SK-N-SH (cell line): ENCODE measurements around the gene CDK10. TPM values are rescaled to one million over a fixed set of nuclear protein-coding genes. Genes with fewer than 3 reads are reported as not detected.

Source experiments
- CTCF ChIA-PET: fragments of 300-600, 350-600 bp; formaldehyde crosslinking; extraction: SDS; loops from one replicate; lab custom pipeline; 2021; lab: Yijun Ruan, JAX
- POLR2A ChIA-PET: fragments of 350-600 bp; sonication (Branson Sonifier 250); formaldehyde crosslinking; extraction: SDS; loops from one replicate; lab custom pipeline; 2020; ENCODE audit warnings: antibody characterized with exemption, inconsistent platforms; lab: Yijun Ruan, JAX
- DNase-seq: peaks from one replicate; pipeline ENCODE4 v3.0.0; 2012
- H2AFZ ChIP-seq: fragments of 200-600 bp; sonication (generic); 2 replicates; pipeline ENCODE4 v1.8.1; 2016; ENCODE audit warnings: antibody characterized with exemption, mild to moderate bottlenecking, low read depth
- H3F3A ChIP-seq: fragments of 200-600 bp; sonication (generic); replicated peaks from 2 replicates; pipeline ENCODE3; 2016; ENCODE audit warnings: antibody characterized with exemption, mild to moderate bottlenecking; ENCODE audit not compliant: insufficient read depth
- H3K27ac ChIP-seq, 2 experiments: fragments of 200-500 bp in 1 of 2; fragments of 200-600 bp in 1 of 2; sonication (Bioruptor generic) in 1 of 2; sonication (generic), shearing (Covaris generic) in 1 of 2; 2 replicates each; pipeline versions ENCODE4 v1.5.1 to v1.6.1; 2014 to 2016; ENCODE audit warnings: low read depth in 2 of 2, inconsistent platforms in 1 of 2, low read length in 1 of 2, mild to moderate bottlenecking in 1 of 2, mixed read lengths in 1 of 2
- H3K27me3 ChIP-seq: fragments of 200-600 bp; sonication (generic), shearing (Covaris generic); 2 replicates; pipeline ENCODE4 v1.6.1; 2016; ENCODE audit warnings: mixed run types; ENCODE audit not compliant: insufficient read depth
- H3K36me3 ChIP-seq, 2 experiments: fragments of 200-500 bp in 1 of 2; fragments of 200-600 bp in 1 of 2; sonication (Bioruptor generic) in 1 of 2; sonication (generic) in 1 of 2; replicated peaks in 1 of 2; 2 replicates each; pipeline versions ENCODE3 to v1.5.1; 2014 to 2016; ENCODE audit warnings: low read length in 1 of 2, mild to moderate bottlenecking in 1 of 2; ENCODE audit not compliant: insufficient read depth in 2 of 2, control insufficient read depth in 1 of 2
- H3K4me1 ChIP-seq, 2 experiments: fragments of 200-500 bp in 1 of 2; fragments of 200-600 bp in 1 of 2; sonication (Bioruptor generic) in 1 of 2; sonication (generic), shearing (Covaris generic) in 1 of 2; 2 replicates each; pipeline versions ENCODE4 v1.5.1 to v1.6.1; 2014 to 2016; ENCODE audit warnings: low read depth in 1 of 2, low read length in 1 of 2, mixed run types in 1 of 2; ENCODE audit not compliant: insufficient read depth in 2 of 2, control insufficient read depth in 1 of 2
- H3K4me2 ChIP-seq: fragments of 200-600 bp; sonication (generic), shearing (Covaris generic); 2 replicates; pipeline ENCODE4 v1.6.1; 2017; ENCODE audit warnings: mixed run types
- H3K4me3 ChIP-seq, 2 experiments: fragments of 200-500 bp in 1 of 2; fragments of 200-600 bp in 1 of 2; sonication (Bioruptor generic) in 1 of 2; sonication (generic), shearing (Covaris generic) in 1 of 2; 2 replicates each; pipeline versions ENCODE4 v1.5.1 to v1.8.1; 2014 to 2016; ENCODE audit warnings: low read depth in 2 of 2, inconsistent platforms in 1 of 2, low read length in 1 of 2, mild to moderate bottlenecking in 1 of 2, mixed read lengths in 1 of 2, moderate library complexity in 1 of 2
- H3K79me2 ChIP-seq: fragments of 200-600 bp; sonication (generic); 2 replicates; pipeline ENCODE4 v1.8.1; 2017; ENCODE audit warnings: mild to moderate bottlenecking; ENCODE audit not compliant: insufficient read depth
- H3K9ac ChIP-seq: fragments of 200-600 bp; sonication (generic); 2 replicates; pipeline ENCODE4 v1.6.1; 2017; ENCODE audit warnings: mixed run types
- H3K9me2 ChIP-seq: fragments of 200-600 bp; sonication (generic); 2 replicates; pipeline ENCODE4 v1.6.1; 2017; ENCODE audit warnings: mixed run types
- H3K9me3 ChIP-seq: fragments of 200-600 bp; sonication (generic); 2 replicates; pipeline ENCODE4 v1.6.1; 2017; ENCODE audit warnings: mixed run types, mild to moderate bottlenecking, moderate library complexity
- H4K20me1 ChIP-seq: fragments of 200-600 bp; sonication (generic); 2 replicates; pipeline ENCODE4 v1.6.1; 2017; ENCODE audit warnings: mild to moderate bottlenecking, mixed run types; ENCODE audit not compliant: insufficient read depth
- CHD2 ChIP-seq: fragments of 150-350 bp; IDR thresholded peaks from 2 replicates; pipeline ENCODE4 v1.6.1; 2018; ENCODE audit warnings: low read length; ENCODE audit not compliant: partially characterized antibody
- ELF1 ChIP-seq: IDR thresholded peaks from 2 replicates; pipeline ENCODE4 v1.4.0; 2012
- EP300 ChIP-seq, 2 experiments: IDR thresholded peaks; 2 replicates each; pipeline versions ENCODE4 v1.4.0 to v1.6.1; 2012; ENCODE audit warnings: borderline replicate concordance in 1 of 2, low read depth in 1 of 2, low read length in 1 of 2
- FOSL2 ChIP-seq: IDR thresholded peaks from 2 replicates; pipeline ENCODE4 v1.4.0; 2012; ENCODE audit warnings: low read depth, mild to moderate bottlenecking, moderate library complexity, borderline replicate concordance
- GABPA ChIP-seq: IDR thresholded peaks from 2 replicates; pipeline ENCODE4 v1.4.0; 2012; ENCODE audit warnings: low read depth, mild to moderate bottlenecking
- IRF3 ChIP-seq: fragments of 150-350 bp; IDR thresholded peaks from 2 replicates; pipeline ENCODE4 v1.6.1; 2016; ENCODE audit warnings: mild to moderate bottlenecking, low read depth, low read length
- JUND ChIP-seq: IDR thresholded peaks from 2 replicates; pipeline ENCODE4 v1.4.0; 2012
- MAX ChIP-seq: IDR thresholded peaks from 2 replicates; pipeline ENCODE4 v1.4.0; 2012; ENCODE audit warnings: low read depth
- MEF2A ChIP-seq: IDR thresholded peaks from 2 replicates; pipeline ENCODE4 v1.4.0; 2012; ENCODE audit warnings: low read depth, borderline replicate concordance
- NFIC ChIP-seq: IDR thresholded peaks from 2 replicates; pipeline ENCODE4 v1.4.0; 2012; ENCODE audit warnings: borderline replicate concordance
- POLR2AphosphoS5 ChIP-seq: IDR thresholded peaks from 2 replicates; pipeline ENCODE4 v1.6.1; 2012; ENCODE audit warnings: low read depth, low read length
- RAD21 ChIP-seq: IDR thresholded peaks from 2 replicates; pipeline ENCODE4 v1.6.1; 2012; ENCODE audit warnings: mild to moderate bottlenecking, low read length
- RCOR1 ChIP-seq: fragments of 150-350 bp; IDR thresholded peaks from 2 replicates; pipeline ENCODE4 v1.6.1; 2017; ENCODE audit warnings: antibody characterized with exemption, low read length
- SIN3A ChIP-seq: IDR thresholded peaks from 2 replicates; pipeline ENCODE4 v1.6.1; 2012; ENCODE audit warnings: low read depth, mild to moderate bottlenecking, low read length, moderate library complexity, borderline replicate concordance
- TCF12 ChIP-seq: IDR thresholded peaks from 2 replicates; pipeline ENCODE4 v1.4.0; 2012
- TEAD4 ChIP-seq: IDR thresholded peaks from 2 replicates; pipeline ENCODE4 v1.4.0; 2012; ENCODE audit warnings: mild to moderate bottlenecking, borderline replicate concordance; ENCODE audit not compliant: insufficient read depth
- YY1 ChIP-seq: IDR thresholded peaks from 2 replicates; pipeline ENCODE4 v1.4.0; 2012; ENCODE audit warnings: low read depth, mild to moderate bottlenecking
- ZBTB33 ChIP-seq: IDR thresholded peaks from 2 replicates; pipeline ENCODE4 v1.4.0; 2012; ENCODE audit warnings: low read depth, borderline replicate concordance
- WGBS: methylation state at CpG from one replicate; pipeline ENCODE4 v1.1.6; 2017; ENCODE audit warnings: low lambda C conversion rate; 5-methylcytosine and 5-hydroxymethylcytosine counted together
- polyA plus RNA-seq, 3 experiments: library from polyadenylated mRNA; depleted of rRNA; stranded (reverse); fragments of >200 nt; gene quantifications; 2 replicates each; pipeline ENCODE4 v1.2.3, GENCODE V29; 2012

Gene CDK10
- polyA plus RNA-seq, 1 of the 3 experiments (the other 2 are of a cell fraction): 84.7 TPM

- Histone ChIP-seq H3K4me2 (no peak overlapping the region), H3K4me3 (no peak overlapping the region), H3K27me3 (no peaks in the 10 kb centered on the region), H3K9ac (no peak overlapping the region), H4K20me1 (no peaks in the 10 kb centered on the region; the same call in 1 of the 2 replicates), H3K27ac (no peak overlapping the region), H3K4me1 (no peaks in the 10 kb centered on the region; a peak in 1 of 4 replicates), H3K9me2 (no peaks in the 10 kb centered on the region), H3K9me3 (no peaks in the 10 kb centered on the region), H3K79me2 (peaks cover 20% of the 10 kb centered on the region; the same call in 1 of the 2 replicates), H3K36me3 (peaks cover 53 to 63% of the 10 kb centered on the region in 2 experiments), H2AFZ (no peak overlapping the region), H3F3A (peaks cover 9% of the 10 kb centered on the region)
- DNase-seq: no peak
- ChIA-PET CTCF (interaction anchor here (0.9 to 1.2 kb wide), 2 partner anchors 19 to 127 kb away, joined by 3 read pairs; no protein-coding TSS in a partner anchor), POLR2A (no interaction called here)
- TF ChIP-seq POLR2AphosphoS5 (no peak), SIN3A (no peak), MEF2A (no peak), CHD2 (no peak), RAD21 (no peak), EP300 (IDR thresholded peaks at IDR 0.05; ENCODE audit: borderline replicate concordance in 1 of 2, low read depth in 1 of 2, low read length in 1 of 2) (no peak), MAX (no peak), RCOR1 (no peak), GABPA (no peak), NFIC (no peak), TEAD4 (no peak), FOSL2 (no peak), YY1 (no peak), ZBTB33 (no peak)
- WGBS: 89% methylated on average over 18 of the region's 21 CpGs
Observed at GRCh38 chr16:89733792-89734191, 47.3 kb downstream of the CDK10 start.

- Histone ChIP-seq H3K4me1 (no peaks in the 10 kb centered on the region), H3K4me3 (no peak overlapping the region), H3K27ac (no peak overlapping the region), H3K79me2 (peaks cover 17% of the 10 kb centered on the region; the same call in 1 of the 2 replicates), H3K27me3 (no peaks in the 10 kb centered on the region), H3K9ac (no peak overlapping the region), H2AFZ (no peak overlapping the region), H4K20me1 (no peaks in the 10 kb centered on the region; the same call in 1 of the 2 replicates), H3K4me2 (no peak overlapping the region), H3K9me3 (no peaks in the 10 kb centered on the region), H3K9me2 (no peaks in the 10 kb centered on the region), H3K36me3 (peaks cover 56 to 71% of the 10 kb centered on the region in 2 experiments), H3F3A (peaks cover 16% of the 10 kb centered on the region)
- 97% methylated on average over 3 of the region's 3 CpGs for WGBS
- no peak for TF ChIP-seq ELF1
- TF ChIP-seq YY1: no peak
- TF ChIP-seq FOSL2: no peak
- no peak for TF ChIP-seq JUND
- no peak for TF ChIP-seq TCF12
- no peak for TF ChIP-seq IRF3
- TF ChIP-seq TEAD4: no peak
- ChIA-PET POLR2A (no interaction called here), CTCF (interaction anchor here (0.8 to 1.7 kb wide), 2 partner anchors 23 to 124 kb away, joined by 3 to 5 read pairs; no protein-coding TSS in a partner anchor)
- DNase-seq: no peak
Observed at GRCh38 chr16:89736554-89736953, 50.1 kb downstream of the CDK10 start.
